Measurements from ENCODE around the gene TRIP4.

GRCh38 chr15:64341961-64342360 is 45.7 kb upstream of the TRIP4 start:
- TF ChIP-seq, protein P1, sequence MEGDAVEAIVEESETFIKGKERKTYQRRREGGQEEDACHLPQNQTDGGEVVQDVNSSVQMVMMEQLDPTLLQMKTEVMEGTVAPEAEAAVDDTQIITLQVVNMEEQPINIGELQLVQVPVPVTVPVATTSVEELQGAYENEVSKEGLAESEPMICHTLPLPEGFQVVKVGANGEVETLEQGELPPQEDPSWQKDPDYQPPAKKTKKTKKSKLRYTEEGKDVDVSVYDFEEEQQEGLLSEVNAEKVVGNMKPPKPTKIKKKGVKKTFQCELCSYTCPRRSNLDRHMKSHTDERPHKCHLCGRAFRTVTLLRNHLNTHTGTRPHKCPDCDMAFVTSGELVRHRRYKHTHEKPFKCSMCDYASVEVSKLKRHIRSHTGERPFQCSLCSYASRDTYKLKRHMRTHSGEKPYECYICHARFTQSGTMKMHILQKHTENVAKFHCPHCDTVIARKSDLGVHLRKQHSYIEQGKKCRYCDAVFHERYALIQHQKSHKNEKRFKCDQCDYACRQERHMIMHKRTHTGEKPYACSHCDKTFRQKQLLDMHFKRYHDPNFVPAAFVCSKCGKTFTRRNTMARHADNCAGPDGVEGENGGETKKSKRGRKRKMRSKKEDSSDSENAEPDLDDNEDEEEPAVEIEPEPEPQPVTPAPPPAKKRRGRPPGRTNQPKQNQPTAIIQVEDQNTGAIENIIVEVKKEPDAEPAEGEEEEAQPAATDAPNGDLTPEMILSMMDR (IDR thresholded peaks at IDR 0.05 in 2 of 3, conservative IDR thresholded peaks at IDR 0.05 in 1 of 3; ENCODE audit: borderline replicate concordance in 1 of 3, insufficient read depth in 1 of 3, low read depth in 2 of 3, low read length in 2 of 3) = no peak
- TF ChIP-seq EZH2phosphoT487 (IDR thresholded peaks at IDR 0.05; ENCODE audit: borderline replicate concordance) (no peak), EGR1 (IDR thresholded peaks at IDR 0.05; ENCODE audit: low read depth) (no peak), POLR2A (IDR thresholded peaks at IDR 0.05; ENCODE audit: borderline replicate concordance, extremely low read depth, insufficient read depth, insufficient read length) (no peak), SIN3A (IDR thresholded peaks at IDR 0.05; ENCODE audit: low read depth) (no peak), SP1 (IDR thresholded peaks at IDR 0.05; ENCODE audit: low read depth) (no peak), RAD21 (IDR thresholded peaks at IDR 0.05; ENCODE audit: low read depth) (no peak), FOSL1 (IDR thresholded peaks at IDR 0.05; ENCODE audit: low read depth) (no peak), ELF1 (IDR thresholded peaks at IDR 0.05; ENCODE audit: borderline replicate concordance, low read depth) (no peak), YY1 (IDR thresholded peaks at IDR 0.05; ENCODE audit: extremely low read depth, insufficient replicate concordance, low read depth, low read length) (no peak), EZH2 (IDR thresholded peaks at IDR 0.05) (no peak), ZFX (IDR thresholded peaks at IDR 0.05) (no peak), POLR2AphosphoS5 (IDR thresholded peaks at IDR 0.05; ENCODE audit: low read depth, low read length) (no peak)
- TF ChIP-seq, protein P2, sequence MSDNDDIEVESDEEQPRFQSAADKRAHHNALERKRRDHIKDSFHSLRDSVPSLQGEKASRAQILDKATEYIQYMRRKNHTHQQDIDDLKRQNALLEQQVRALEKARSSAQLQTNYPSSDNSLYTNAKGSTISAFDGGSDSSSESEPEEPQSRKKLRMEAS (IDR thresholded peaks at IDR 0.05) = no peak

Measured in HCT116 (cell line).